HG03097 (cell line): ENCODE data around the gene PARP1.
A peak's percentile ranks its signal among the peaks of the same experiment; 100 is the strongest.
"Not testable (repeated sequence)": the region's sequence is repeated elsewhere in the genome, so short reads cannot be mapped to it uniquely, and the experiment has no call there.

ENCODE experiments used
- ATAC-seq: cut with Tn5 transposase; IDR thresholded peaks from one replicate; pipeline ENCODE4 v1.9.1; 2021; ENCODE audit not compliant: unreplicated experiment, low FRiP score

Gene PARP1

GRCh38 chr1:226407497-226408284, at the start of gene PARP1:
Gene PARP1 (minus strand): TSS chr1:226408093. CDS start chr1:226407929, 164 bp downstream.
- peak; percentile 67 for ATAC-seq

DNA sequence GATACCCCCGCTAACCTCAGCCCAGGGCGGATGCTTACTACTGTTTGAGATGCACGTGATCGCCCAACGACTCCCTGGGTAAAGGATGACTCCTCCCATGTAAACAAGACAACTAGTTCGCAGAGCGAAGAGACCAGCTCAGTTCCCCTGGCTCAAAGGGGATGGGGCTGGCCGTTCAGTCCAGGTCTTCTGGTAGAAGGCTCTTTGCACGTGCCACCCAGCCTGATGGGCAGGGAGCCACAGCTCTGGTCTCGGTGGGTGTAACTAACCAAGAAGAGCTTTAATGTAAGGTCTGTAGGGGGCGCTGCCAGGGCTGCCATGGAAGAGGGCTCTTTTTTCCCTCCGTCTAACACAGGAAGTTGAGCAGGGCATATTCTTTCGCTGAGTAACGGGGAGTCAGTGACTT, 49.4 kb upstream of the PARP1 start:
- no peak for ATAC-seq

DNA sequence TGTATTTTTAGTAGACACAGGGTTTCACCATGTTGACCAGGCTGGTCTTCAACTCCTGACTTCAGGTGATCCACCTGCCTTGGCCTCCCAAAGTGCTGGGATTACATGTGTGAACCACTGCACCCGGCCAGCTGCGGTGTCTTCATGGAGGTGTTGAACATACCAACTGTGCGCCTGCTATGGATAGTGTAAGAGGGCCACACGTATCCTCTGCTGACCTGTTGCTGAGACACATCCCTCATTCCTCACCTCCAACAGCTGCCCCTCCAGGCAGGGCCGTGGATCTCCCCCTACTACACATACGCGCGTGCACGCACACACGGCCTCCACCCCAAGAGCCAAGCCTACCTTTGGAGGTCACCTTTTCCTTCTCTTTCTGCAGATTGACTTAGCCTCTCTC, 48.0 kb upstream of the PARP1 start:
- ATAC-seq: no peak

DNA sequence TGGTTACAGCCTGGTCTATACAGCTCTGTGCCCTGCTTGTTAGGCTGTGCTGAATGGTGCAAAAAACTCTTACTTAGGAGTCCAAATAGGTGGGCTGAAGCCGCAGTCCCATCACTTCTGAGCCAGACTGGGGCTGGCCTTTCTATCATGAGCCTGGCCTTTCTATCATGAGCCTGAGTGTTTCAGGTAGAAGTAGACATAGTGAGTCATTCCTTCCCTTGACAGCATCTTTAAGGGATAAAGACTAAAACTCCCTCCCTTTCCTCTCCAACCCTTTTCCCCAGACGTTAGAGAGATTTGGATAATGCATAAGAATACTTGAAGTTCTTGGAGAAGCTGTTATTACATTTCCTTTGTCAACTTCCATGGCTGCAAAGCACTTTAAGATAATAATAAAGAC, 46.5 kb upstream of the PARP1 start:
- ATAC-seq: no peak

DNA sequence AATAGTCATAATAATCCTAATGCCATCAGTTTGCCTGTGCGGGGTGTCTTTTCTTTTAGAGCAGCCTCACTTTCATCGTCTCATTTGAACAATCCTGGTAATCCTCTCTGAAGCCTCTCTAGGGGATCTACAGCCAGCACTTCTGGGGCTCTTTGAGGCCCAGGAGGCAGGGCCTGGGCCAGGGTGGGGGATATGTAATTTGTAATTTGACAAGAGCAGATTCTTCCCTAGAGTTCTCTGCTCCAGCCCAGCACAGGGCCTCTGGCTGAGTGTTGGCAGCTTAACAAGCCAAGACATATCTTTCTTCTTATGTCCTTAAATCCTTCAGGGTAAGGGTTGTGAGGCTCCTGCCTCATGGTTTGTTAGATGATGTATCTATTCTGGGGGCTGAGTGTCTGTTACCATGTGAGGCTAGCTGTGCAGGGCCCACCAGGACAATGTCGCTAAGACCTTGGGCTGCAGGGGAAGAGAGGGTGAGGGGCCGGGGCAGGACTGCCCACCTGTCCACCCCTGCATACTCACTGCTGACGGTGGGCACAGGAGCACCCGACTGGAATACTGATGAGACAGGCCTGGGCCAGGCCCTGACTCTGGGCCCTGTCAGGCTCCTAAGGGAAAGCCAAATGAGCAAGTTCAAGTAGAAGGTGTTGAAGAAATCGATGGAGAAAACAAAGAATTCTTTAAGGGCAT, 45.3 kb upstream of the PARP1 start:
- ATAC-seq: no peak

- ATAC-seq: no peak
Observed at GRCh38 chr1:226450688-226451087, 42.8 kb upstream of the PARP1 start.

- no peak for ATAC-seq
Observed at GRCh38 chr1:226449823-226450222, 41.9 kb upstream of the PARP1 start.

GRCh38 chr1:226447932-226448665, 40.2 kb upstream of the PARP1 start:
- ATAC-seq: no peak

DNA sequence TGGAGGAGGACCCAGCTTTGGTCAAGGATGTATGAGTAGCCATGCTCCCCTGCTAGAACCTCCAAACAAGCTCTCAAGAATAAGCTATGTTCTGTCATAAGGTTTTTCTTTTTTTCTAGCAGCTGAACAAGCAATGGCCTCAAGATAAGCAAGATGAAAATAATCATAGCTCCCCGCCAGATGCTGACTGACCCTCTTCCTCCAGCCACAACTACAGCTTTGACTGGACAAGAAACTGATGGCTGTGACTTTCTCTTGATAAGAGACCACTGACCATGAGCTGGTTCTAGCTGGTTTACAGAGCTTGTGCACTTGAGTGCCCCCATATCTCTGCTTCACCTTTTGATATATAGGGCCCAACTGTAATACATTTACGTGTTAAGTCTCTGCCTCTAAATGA, 38.2 kb upstream of the PARP1 start:
- ATAC-seq: no peak

DNA sequence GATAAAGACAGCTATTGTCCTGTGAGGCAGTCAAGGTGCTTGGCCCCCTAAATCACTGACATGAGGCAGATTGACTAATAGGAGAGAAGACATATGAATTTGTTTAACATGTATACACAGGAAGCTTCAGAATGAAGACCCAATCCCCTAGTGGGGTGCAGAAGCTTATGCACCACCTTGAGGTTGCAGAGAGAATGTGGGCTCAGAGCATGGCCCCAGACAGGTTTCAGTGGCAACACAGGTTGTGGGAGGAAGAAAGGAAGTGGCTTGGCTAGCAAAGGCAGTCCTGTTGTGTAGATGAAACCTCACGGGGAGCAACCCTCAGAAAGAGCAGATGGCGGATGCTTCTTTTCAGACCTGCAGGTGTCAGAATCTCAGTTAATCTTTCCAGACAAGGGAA, 37.0 kb upstream of the PARP1 start:
- ATAC-seq: peak; percentile 100

- ATAC-seq: no peak
Observed at GRCh38 chr1:226443439-226443838, 35.5 kb upstream of the PARP1 start.

DNA sequence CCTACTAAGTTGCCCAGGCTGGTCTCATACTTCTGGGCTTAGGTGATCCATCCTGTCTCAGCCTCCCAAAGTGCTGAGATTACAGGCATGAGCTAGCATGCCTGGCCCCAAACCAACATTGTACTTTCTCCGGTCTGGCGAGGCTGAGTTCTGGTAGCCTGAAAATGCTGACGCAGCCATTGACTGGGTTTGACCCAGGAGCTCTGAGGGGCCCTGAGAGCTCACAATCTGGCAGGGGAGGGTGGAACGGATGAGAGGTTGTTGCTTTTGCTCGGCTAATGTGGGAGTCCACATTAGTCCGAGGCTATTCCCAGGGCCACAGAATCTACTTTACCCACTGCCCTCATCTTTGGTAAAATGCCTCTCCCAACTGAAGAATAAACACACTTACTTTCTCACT, 35.1 kb upstream of the PARP1 start:
- ATAC-seq: no peak

GRCh38 chr1:226441629-226442028, 33.7 kb upstream of the PARP1 start:
- no peak for ATAC-seq

DNA sequence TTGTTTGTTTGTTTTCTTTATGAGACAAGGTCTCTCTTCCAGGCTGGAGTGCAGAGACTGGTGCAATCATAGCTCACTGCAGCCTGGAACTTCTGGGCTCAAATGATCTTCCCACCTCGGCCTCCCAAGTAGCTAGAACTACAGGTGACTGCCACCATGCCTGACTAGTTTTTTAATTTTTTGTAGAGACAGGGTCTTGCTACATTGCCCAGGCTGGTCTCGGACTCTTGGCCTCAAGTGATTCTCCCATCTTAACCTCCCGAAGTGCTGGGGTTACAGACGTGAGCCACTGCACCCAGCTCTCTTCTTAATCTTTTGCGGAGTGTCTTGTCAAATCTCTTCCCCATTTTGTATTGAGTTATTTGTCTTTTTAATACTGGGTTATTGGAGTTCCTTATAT, 32.6 kb upstream of the PARP1 start:
- no peak for ATAC-seq

- no peak for ATAC-seq
Observed at GRCh38 chr1:226438007-226438406, 30.1 kb upstream of the PARP1 start.

DNA sequence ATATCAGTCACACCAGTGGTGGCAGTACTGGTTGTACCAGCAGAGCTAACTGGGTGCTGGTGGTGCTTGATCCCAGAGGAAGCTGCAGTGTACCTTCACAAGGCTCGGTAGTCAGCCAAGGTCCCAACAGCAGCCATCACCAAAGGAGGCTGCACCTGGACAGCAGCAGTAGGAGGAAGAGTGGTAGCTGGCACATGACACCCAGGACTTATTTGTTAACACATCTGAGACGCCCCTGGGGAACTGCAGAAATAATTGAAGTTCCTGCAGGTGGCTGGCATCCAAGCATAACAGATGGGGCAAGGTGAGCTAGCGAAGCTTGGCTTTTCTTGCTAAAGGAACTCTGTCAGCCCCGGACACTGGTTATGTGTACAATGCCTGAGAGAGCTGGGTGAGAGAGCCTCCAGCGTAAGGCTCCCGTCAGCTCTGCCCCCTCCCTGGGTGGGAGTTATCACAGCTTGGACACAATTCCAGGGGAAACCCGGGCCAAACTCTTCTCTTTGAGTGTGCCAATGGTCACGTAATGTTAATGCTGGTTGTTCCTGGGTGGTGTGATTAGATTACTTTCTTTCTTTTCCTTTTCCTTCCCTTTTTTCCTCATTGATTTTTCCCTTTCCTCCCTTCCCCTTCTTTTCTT, 29.1 kb upstream of the PARP1 start:
- no peak for ATAC-seq

GRCh38 chr1:226436472-226436854, 28.6 kb upstream of the PARP1 start:
- no peak for ATAC-seq

GRCh38 chr1:226433341-226433720, 25.4 kb upstream of the PARP1 start:
- ATAC-seq: no peak

DNA sequence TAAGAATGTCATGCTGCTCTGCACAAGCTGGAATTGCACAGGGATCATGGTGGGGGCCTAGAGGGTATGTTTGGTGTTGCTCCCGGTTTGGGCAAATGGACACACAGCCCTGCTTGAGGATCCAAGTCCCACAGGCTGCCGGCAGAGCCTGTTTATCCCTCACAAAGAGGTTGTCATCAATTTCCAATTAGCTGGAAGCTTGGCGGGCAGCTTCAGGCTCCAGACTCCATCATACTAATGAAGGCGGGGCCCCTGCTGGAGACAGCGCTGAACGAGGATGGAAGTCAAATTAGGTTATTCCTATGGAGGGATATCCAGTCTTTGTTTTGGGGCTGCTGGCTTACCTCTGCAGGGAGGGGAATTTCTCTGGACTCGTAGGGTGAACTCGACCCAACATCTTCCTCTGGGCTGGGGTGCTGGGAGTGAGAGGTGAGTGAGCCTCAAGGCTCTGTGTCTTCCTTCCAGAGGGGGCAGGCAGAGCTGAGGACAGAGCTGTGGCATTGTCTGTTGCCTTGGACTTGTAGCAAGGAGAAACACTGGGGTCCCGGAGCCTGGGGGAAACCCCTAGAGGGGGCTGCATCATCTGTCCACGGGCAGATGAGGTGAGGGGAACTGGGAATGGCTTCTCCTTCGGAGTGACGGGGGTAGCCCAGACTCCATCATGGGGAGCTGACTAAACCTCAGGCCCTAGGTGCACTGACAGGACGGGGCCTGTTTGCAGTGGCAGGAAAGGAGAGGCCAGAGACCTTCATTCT, 24.9 kb upstream of the PARP1 start:
- no peak for ATAC-seq

GRCh38 chr1:226431898-226432297, 24.0 kb upstream of the PARP1 start:
- not testable (repeated sequence) for ATAC-seq
